GM19023 (cell line): ENCODE measurements around the gene A1BG.
"Not testable (repeated sequence)": the region's sequence is repeated elsewhere in the genome, so short reads cannot be mapped to it uniquely, and the experiment has no call there.

Experiments used
- ATAC-seq: cut with Tn5 transposase; IDR thresholded peaks from one replicate; pipeline ENCODE4 v1.9.1; 2021; ENCODE audit warnings: mild to moderate bottlenecking, moderate library complexity; ENCODE audit not compliant: unreplicated experiment

A1BG gene

GRCh38 chr19:58361900-58362271 lies 8.6 kb upstream of the A1BG start:
- ATAC-seq: peak; percentile 17

- ATAC-seq: no peak
Measured at GRCh38 chr19:58357481-58358145, 4.3 kb upstream of the A1BG start.

GRCh38 chr19:58356766-58357480 lies 3.6 kb upstream of the A1BG start:
- no peak for ATAC-seq

- ATAC-seq: no peak
Measured at GRCh38 chr19:58355908-58356765, 2.8 kb upstream of the A1BG start.

- ATAC-seq: no peak
Measured at GRCh38 chr19:58355215-58355796, 2.0 kb upstream of the A1BG start.

- no peak for ATAC-seq
Measured at GRCh38 chr19:58354478-58355030, 1.3 kb upstream of the A1BG start.

- no peak for ATAC-seq
Measured at GRCh38 chr19:58353717-58354477, 605 bp upstream of the A1BG start.

- ATAC-seq: no peak
Measured at GRCh38 chr19:58351990-58352755, 1.1 kb downstream of the A1BG start.

GRCh38 chr19:58351558-58351878 lies 1.8 kb downstream of the A1BG start:
- no peak for ATAC-seq

GRCh38 chr19:58350871-58351557 lies 2.3 kb downstream of the A1BG start:
- ATAC-seq: no peak

- ATAC-seq: no peak
Measured at GRCh38 chr19:58350001-58350861, 3.1 kb downstream of the A1BG start.

GRCh38 chr19:58349590-58349989 lies 3.7 kb downstream of the A1BG start:
- no peak for ATAC-seq

- not testable (repeated sequence) for ATAC-seq
Measured at GRCh38 chr19:58348080-58348479, 5.2 kb downstream of the A1BG start.

GRCh38 chr19:58346961-58347929 lies 6.0 kb downstream of the A1BG start:
- peak; percentile 84 for ATAC-seq

- ATAC-seq: no peak
Measured at GRCh38 chr19:58345558-58345957, 7.7 kb downstream of the A1BG start.

- ATAC-seq: no peak
Measured at GRCh38 chr19:58338825-58339558, 14.3 kb downstream of the A1BG start.
